ENCODE results near the gene NAP1L4. TPM values are rescaled to one million over a fixed set of nuclear protein-coding genes. Genes with fewer than 3 reads are reported as not detected.

Gene NAP1L4
- total RNA-seq, 6 experiments from 2014 or later, result 37.6 to 76.0 (median 56.9) TPM

- no peak for DNase-seq
- Histone ChIP-seq H3K4me1 (peaks cover 0 to 21% (median 9%) of the 10 kb centered on the region in 4 donors), H3K27me3 (no peaks in the 10 kb centered on the region), H3K36me3 (no peaks in the 10 kb centered on the region), H3K9me3 (no peaks in the 10 kb centered on the region), H3K27ac (no peak overlapping the region), H3K4me3 (no peak overlapping the region)
- TF ChIP-seq CTCF (IDR thresholded peaks at IDR 0.05) (no peak), POLR2A (IDR thresholded peaks at IDR 0.05) (no peak)
- ATAC-seq, result no peak
- intact Hi-C loops (cut with DNase I), result no loop called here
- 61% methylated on average over 4 of the region's 4 CpGs for WGBS (ENCODE audit: insufficient coverage, low coverage, low lambda C conversion rate, missing lambda C conversion rate)
Observed at GRCh38 chr11:2931420-2931746, 60.7 kb downstream of the NAP1L4 start.

GRCh38 chr11:2930704-2931419 is 61.3 kb downstream of the NAP1L4 start:
- H3K9me3 ChIP-seq, result no peaks in the 10 kb centered on the region
- H3K27ac ChIP-seq, result peak overlapping the region in 1 of 3 donors; percentile 70
- ATAC-seq, result peak; percentile 77 to 90 (median 86)
- peaks cover 0 to 21% (median 9%) of the 10 kb centered on the region in 4 donors for H3K4me1 ChIP-seq
- H3K27me3 ChIP-seq, result no peaks in the 10 kb centered on the region
- WGBS (ENCODE audit: insufficient coverage, low coverage, low lambda C conversion rate, missing lambda C conversion rate), result 2% methylated on average over 7 of the region's 21 CpGs
- DNase-seq, result peak; percentile 91 to 92 (median 91)
- no peaks in the 10 kb centered on the region for H3K36me3 ChIP-seq
- peak overlapping the region; percentile 49 to 69 (median 54) for H3K4me3 ChIP-seq
- intact Hi-C loops (cut with DNase I), result no loop called here
- TF ChIP-seq POLR2A (IDR thresholded peaks at IDR 0.05), result no peak
- TF ChIP-seq CTCF (IDR thresholded peaks at IDR 0.05), result peak; percentile 84 to 90 (median 88)

- peaks cover 0 to 21% (median 9%) of the 10 kb centered on the region in 4 donors for H3K4me1 ChIP-seq
- DNase-seq (peak in 2 of 3 donors; percentile 58 to 73), ATAC-seq (peak; percentile 1 to 49 (median 15))
- H3K36me3 ChIP-seq, result no peaks in the 10 kb centered on the region
- peak overlapping the region; percentile 49 to 69 (median 54) for H3K4me3 ChIP-seq
- intact Hi-C loops (cut with DNase I), result no loop called here
- no peak for TF ChIP-seq POLR2A (IDR thresholded peaks at IDR 0.05)
- no peak for TF ChIP-seq CTCF (IDR thresholded peaks at IDR 0.05)
- peak overlapping the region in 1 of 3 donors; percentile 70 for H3K27ac ChIP-seq
- no peaks in the 10 kb centered on the region for H3K27me3 ChIP-seq
- H3K9me3 ChIP-seq, result no peaks in the 10 kb centered on the region
- 9% methylated on average over 11 of the region's 47 CpGs for WGBS (ENCODE audit: insufficient coverage, low coverage, low lambda C conversion rate, missing lambda C conversion rate)
Observed at GRCh38 chr11:2929950-2930703, 62.0 kb downstream of the NAP1L4 start.

- Histone ChIP-seq H3K27me3 (no peaks in the 10 kb centered on the region), H3K9me3 (no peaks in the 10 kb centered on the region), H3K4me3 (peak overlapping the region; percentile 49 to 69 (median 54)), H3K27ac (peak overlapping the region in 1 of 3 donors; percentile 70), H3K4me1 (peaks cover 0 to 21% (median 9%) of the 10 kb centered on the region in 4 donors), H3K36me3 (no peaks in the 10 kb centered on the region)
- WGBS (ENCODE audit: insufficient coverage, low coverage, low lambda C conversion rate, missing lambda C conversion rate), result under 1% methylated on average over 15 of the region's 48 CpGs
- ATAC-seq, result peak; percentile 3 to 65 (median 26)
- intact Hi-C loops (cut with DNase I), result no loop called here
- TF ChIP-seq CTCF (IDR thresholded peaks at IDR 0.05), result no peak
- TF ChIP-seq POLR2A (IDR thresholded peaks at IDR 0.05), result no peak
- DNase-seq, result peak in 2 of 3 donors; percentile 60 to 89
Observed at GRCh38 chr11:2929531-2929949, 62.6 kb downstream of the NAP1L4 start.

Measured in right lobe of liver (tissue), 6 donors.